Suprapubic skin (tissue), 4 donors: ENCODE data around the gene KCP. TPM values are rescaled to one million over a fixed set of nuclear protein-coding genes. Genes with fewer than 3 reads are reported as not detected.

Experiments used
- DNase-seq, 2 donors: peaks; one replicate each; pipeline ENCODE4 v3.0.0-alpha.2; 2019; ENCODE audit warnings: low spot score in 2 of 2
- H3K27ac ChIP-seq: fragments of 200-600 bp; sonication (generic); one replicate; pipeline ENCODE4 v1.5.1; 2019
- H3K27me3 ChIP-seq: fragments of 200-600 bp; sonication (generic); one replicate; pipeline ENCODE4 v1.5.1; 2019
- H3K36me3 ChIP-seq: fragments of 200-600 bp; sonication (generic); one replicate; pipeline ENCODE4 v1.5.1; 2019
- H3K4me1 ChIP-seq: fragments of 200-600 bp; sonication (generic); one replicate; pipeline ENCODE4 v1.5.1; 2019
- H3K4me3 ChIP-seq: fragments of 200-600 bp; sonication (generic); one replicate; pipeline ENCODE4 v1.5.1; 2019; ENCODE audit warnings: mild to moderate bottlenecking
- H3K9me3 ChIP-seq: fragments of 200-600 bp; sonication (generic); one replicate; pipeline ENCODE4 v1.5.1; 2019
- EP300 ChIP-seq: sonication (generic); formaldehyde crosslinking; IDR thresholded peaks from one replicate; pipeline ENCODE4 v1.6.1; 2017; ENCODE audit warnings: antibody characterized with exemption
- POLR2A ChIP-seq, 2 donors: fragments of 450-650 bp; IDR thresholded peaks; one replicate each; pipeline ENCODE4 v1.6.1; 2017; ENCODE audit warnings: antibody characterized with exemption in 2 of 2, mild to moderate bottlenecking in 2 of 2, moderate library complexity in 2 of 2
- POLR2AphosphoS5 ChIP-seq, 3 donors: sonication (generic); formaldehyde crosslinking; IDR thresholded peaks; one replicate each; pipeline ENCODE4 v1.6.1; 2017; ENCODE audit warnings: antibody characterized with exemption in 3 of 3
- WGBS: methylation state at CpG from one replicate; pipeline ENCODE4 v1.1.5; 2018; 5-methylcytosine and 5-hydroxymethylcytosine counted together
- total RNA-seq, 4 donors: library from RNA; depleted of rRNA; stranded (reverse); fragments of >200 nt; gene quantifications; one replicate each; pipeline ENCODE4 v1.1.0, GENCODE V29; 2016
- TF ChIP-seq, protein P1 (sequence below), 2 donors: fragments of 200-600 bp in 1 of 2; fragments of 450-650 bp in 1 of 2; sonication (generic) in 1 of 2; IDR thresholded peaks; one replicate each; pipeline ENCODE4 v1.5.1; 2016 to 2019; ENCODE audit warnings: antibody characterized with exemption in 2 of 2, mild to moderate bottlenecking in 1 of 2, moderate library complexity in 1 of 2

The KCP gene
- total RNA-seq, 4 donors from 2014 or later = 0.17 to 0.57 (median 0.36) TPM

DNA sequence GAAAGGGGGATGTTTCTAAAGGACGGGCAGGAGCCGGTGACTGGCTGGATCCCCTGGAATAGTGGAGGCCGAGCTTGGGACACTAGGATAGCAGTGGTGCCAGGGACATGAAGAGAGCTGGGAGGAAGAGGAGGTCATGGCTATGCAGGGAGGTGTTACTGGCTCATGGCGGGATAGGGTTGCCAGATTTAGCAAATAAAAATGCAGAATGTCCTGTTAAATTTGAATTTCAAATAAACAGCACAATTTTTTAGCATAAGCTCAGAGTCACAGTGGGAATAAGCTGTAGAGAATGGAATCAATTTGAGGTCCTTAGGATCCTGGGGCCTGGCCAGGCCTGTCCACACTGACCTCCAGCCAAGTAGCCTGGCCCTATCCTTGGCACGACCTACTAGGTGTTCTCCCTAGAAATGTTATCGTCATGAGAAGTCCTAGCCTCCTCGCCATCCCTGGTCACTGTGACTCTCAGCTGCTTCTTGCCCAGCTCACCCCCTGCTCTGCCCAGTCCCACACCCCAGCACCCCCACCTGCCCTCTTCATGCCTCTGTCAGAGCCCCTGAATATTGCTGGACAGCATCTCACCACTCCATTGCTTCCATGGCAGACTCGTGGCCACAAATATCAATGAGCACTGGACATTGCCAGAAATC is 7.6 kb upstream of the KCP start:
- H3K36me3 ChIP-seq = no peaks in the 10 kb centered on the region
- H3K27me3 ChIP-seq = peaks cover 60% of the 10 kb centered on the region
- H3K4me1 ChIP-seq = peaks cover 15% of the 10 kb centered on the region
- no peak overlapping the region for H3K4me3 ChIP-seq
- no peak for TF ChIP-seq POLR2A (IDR thresholded peaks at IDR 0.05)
- TF ChIP-seq, protein P1, sequence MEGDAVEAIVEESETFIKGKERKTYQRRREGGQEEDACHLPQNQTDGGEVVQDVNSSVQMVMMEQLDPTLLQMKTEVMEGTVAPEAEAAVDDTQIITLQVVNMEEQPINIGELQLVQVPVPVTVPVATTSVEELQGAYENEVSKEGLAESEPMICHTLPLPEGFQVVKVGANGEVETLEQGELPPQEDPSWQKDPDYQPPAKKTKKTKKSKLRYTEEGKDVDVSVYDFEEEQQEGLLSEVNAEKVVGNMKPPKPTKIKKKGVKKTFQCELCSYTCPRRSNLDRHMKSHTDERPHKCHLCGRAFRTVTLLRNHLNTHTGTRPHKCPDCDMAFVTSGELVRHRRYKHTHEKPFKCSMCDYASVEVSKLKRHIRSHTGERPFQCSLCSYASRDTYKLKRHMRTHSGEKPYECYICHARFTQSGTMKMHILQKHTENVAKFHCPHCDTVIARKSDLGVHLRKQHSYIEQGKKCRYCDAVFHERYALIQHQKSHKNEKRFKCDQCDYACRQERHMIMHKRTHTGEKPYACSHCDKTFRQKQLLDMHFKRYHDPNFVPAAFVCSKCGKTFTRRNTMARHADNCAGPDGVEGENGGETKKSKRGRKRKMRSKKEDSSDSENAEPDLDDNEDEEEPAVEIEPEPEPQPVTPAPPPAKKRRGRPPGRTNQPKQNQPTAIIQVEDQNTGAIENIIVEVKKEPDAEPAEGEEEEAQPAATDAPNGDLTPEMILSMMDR (IDR thresholded peaks at IDR 0.05) = no peak
- no peak for TF ChIP-seq EP300
- no peak for TF ChIP-seq POLR2AphosphoS5 (IDR thresholded peaks at IDR 0.05)
- no peak overlapping the region for H3K27ac ChIP-seq
- H3K9me3 ChIP-seq = no peaks in the 10 kb centered on the region
- peak in 1 of 2 donors; percentile 19 for DNase-seq
- 75% methylated on average over 8 of the region's 8 CpGs for WGBS

DNA sequence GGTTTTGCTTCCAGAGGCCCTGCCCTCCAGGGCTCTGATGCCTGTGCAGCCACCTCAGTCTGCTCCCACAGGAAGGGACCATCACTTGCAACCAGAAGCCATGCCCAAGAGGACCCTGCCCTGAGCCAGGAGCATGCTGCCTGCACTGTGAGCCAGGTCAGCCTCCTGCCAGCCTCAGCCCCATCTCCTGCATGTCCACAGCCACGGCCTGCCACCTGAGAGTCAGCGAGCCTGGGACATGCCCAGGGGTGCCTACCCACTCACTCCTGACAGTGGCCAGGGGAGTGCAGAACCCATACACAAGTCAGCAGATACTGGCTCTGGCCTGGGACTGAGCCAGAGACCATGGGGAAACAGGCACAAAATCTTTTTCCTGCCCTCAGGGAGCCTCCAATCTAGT is 6.6 kb upstream of the KCP start:
- DNase-seq = peak in 1 of 2 donors; percentile 48
- 90% methylated on average over 2 of the region's 2 CpGs for WGBS
- no peak for TF ChIP-seq POLR2AphosphoS5 (IDR thresholded peaks at IDR 0.05)
- H3K36me3 ChIP-seq = no peaks in the 10 kb centered on the region
- H3K4me3 ChIP-seq = no peak overlapping the region
- no peak overlapping the region for H3K27ac ChIP-seq
- peaks cover 54% of the 10 kb centered on the region for H3K27me3 ChIP-seq
- peaks cover 15% of the 10 kb centered on the region for H3K4me1 ChIP-seq
- H3K9me3 ChIP-seq = no peaks in the 10 kb centered on the region

DNA sequence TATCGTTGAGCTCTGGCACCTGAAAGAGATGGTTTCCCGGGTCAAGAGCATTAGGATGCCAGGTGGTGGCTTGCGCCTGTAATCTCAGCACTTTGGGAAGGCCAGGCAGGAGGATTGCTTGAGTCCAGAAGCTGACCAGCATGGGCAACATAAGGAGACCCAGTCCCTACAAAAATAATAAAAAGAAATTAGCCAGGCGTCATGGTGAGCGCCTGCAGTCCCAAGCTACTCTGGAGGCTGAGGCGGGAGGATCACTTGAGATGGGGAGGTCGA is 6.1 kb upstream of the KCP start:
- H3K27me3 ChIP-seq = peaks cover 48% of the 10 kb centered on the region
- TF ChIP-seq POLR2A (IDR thresholded peaks at IDR 0.05) = no peak
- TF ChIP-seq, protein P1 (IDR thresholded peaks at IDR 0.05) = no peak
- TF ChIP-seq POLR2AphosphoS5 (IDR thresholded peaks at IDR 0.05) = no peak
- TF ChIP-seq EP300 = no peak
- 87% methylated on average over 7 of the region's 7 CpGs for WGBS
- no peak for DNase-seq
- H3K4me1 ChIP-seq = peaks cover 15% of the 10 kb centered on the region
- no peaks in the 10 kb centered on the region for H3K9me3 ChIP-seq
- H3K27ac ChIP-seq = no peak overlapping the region
- no peaks in the 10 kb centered on the region for H3K36me3 ChIP-seq
- H3K4me3 ChIP-seq = no peak overlapping the region

DNA sequence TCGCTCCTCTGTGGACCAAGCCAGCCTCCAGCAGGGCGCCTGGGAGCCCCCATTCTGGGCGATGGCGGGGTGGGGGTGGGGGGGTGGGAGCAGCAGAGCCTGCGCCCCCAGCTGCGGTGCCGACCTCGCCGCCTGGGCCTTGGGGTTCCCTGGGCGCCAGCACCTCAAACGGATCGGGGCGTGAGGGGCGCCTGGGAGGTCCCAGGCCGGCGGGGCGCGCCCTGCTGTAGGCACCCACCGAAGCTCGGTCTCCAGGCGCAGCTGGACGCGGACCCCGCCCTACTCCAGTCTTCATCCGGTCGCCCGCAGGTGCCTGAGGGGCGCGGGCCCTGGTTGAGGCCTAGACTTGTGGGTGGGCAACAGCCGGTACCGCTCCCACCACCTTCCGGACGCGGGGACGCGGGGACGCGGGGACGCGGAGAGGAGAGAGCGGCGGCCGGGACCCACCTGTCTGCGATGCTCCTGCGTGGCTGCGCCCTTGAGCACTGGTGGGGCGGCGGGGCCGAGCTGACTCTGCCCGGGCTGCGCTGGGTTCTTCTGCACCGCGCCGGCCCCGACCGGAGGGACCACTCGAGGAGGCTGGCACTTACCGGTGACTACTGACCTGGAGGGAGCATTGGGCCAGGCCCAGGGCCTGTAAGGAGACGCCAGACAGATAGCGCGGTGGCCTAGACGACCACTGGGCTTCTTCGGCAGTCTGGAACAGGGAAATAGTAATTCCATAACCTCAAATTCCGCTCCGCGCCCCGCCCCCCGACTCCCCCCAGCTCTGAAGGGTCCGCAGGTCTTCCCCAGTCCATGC is 5.5 kb upstream of the KCP start:
- TF ChIP-seq, protein P1 (IDR thresholded peaks at IDR 0.05) = no peak
- no peak for TF ChIP-seq POLR2A (IDR thresholded peaks at IDR 0.05)
- TF ChIP-seq POLR2AphosphoS5 (IDR thresholded peaks at IDR 0.05) = no peak
- no peak for TF ChIP-seq EP300
- peak overlapping the region; percentile 36 for H3K4me3 ChIP-seq
- H3K9me3 ChIP-seq = no peaks in the 10 kb centered on the region
- peaks cover 45% of the 10 kb centered on the region for H3K27me3 ChIP-seq
- WGBS = 53% methylated on average over 21 of the region's 69 CpGs
- H3K4me1 ChIP-seq = peaks cover 15% of the 10 kb centered on the region
- H3K36me3 ChIP-seq = no peaks in the 10 kb centered on the region
- no peak overlapping the region for H3K27ac ChIP-seq
- peak in 1 of 2 donors; percentile 55 for DNase-seq

DNA sequence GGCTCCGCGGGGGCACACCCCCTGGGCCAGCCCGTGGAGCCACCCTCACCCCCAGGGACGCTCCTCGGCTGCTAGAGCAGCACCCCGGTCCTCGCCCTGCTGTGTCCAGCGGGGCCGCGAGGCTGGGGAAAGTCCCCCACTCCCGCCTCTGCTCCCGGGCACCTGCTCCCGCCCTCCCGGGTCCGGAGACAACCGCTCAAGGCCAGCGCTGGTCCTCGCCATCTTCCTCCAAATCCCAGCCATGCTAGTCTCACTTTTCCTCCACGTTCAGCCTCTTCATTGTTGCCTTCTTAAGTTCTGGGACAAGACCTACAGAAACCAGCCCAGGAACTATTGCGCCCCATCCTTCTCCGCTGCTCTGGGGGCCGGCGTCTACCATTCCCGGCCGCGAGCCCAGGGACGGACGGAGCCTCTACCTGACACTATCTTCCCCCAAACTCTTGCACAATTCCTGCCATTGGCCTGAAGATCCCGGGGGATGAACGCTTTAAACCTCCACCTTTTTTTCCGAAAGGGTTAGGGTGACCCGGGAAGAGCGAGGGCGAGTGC is 4.8 kb upstream of the KCP start:
- H3K27me3 ChIP-seq = peaks cover 47% of the 10 kb centered on the region
- peaks cover 19% of the 10 kb centered on the region for H3K4me1 ChIP-seq
- no peaks in the 10 kb centered on the region for H3K9me3 ChIP-seq
- TF ChIP-seq POLR2A (IDR thresholded peaks at IDR 0.05) (no peak), EP300 (no peak), POLR2AphosphoS5 (IDR thresholded peaks at IDR 0.05) (no peak)
- TF ChIP-seq, protein P1 (IDR thresholded peaks at IDR 0.05) = no peak
- peak in 1 of 2 donors; percentile 49 for DNase-seq
- H3K36me3 ChIP-seq = no peaks in the 10 kb centered on the region
- WGBS = 7% methylated on average over 28 of the region's 34 CpGs
- H3K27ac ChIP-seq = no peak overlapping the region
- peak overlapping the region; percentile 36 for H3K4me3 ChIP-seq
